ENCODE results near the gene ARHGAP19. TPM values are rescaled to one million over a fixed set of nuclear protein-coding genes. Genes with fewer than 3 reads are reported as not detected.

Gene ARHGAP19
- total RNA-seq, 1 experiment from 2014 or later, result 33.2 TPM

GRCh38 chr10:97224483-97225435, 67.7 kb downstream of the ARHGAP19 start:
- Histone ChIP-seq H3K23ac (ENCODE audit: insufficient read length, low read depth, low read length) (no peak overlapping the region), H3K27me3 (ENCODE audit: insufficient read depth, low read length) (no peaks in the 10 kb centered on the region), H3K9ac (ENCODE audit: extremely low read depth, insufficient read length, low read length) (no peak overlapping the region), H3K14ac (ENCODE audit: insufficient read depth, low read length) (no peak overlapping the region), H4K5ac (ENCODE audit: insufficient read length, low read depth, low read length) (no peak overlapping the region), H3K79me1 (ENCODE audit: insufficient read depth, low read depth, low read length, poor library complexity, severe bottlenecking) (no peaks in the 10 kb centered on the region), H3K27ac (ENCODE audit: insufficient read length, low read depth, low read length) (no peak overlapping the region), H3K4me2 (ENCODE audit: insufficient read depth, insufficient read length, low read length) (no peak overlapping the region), H3K4ac (ENCODE audit: low read depth, low read length) (no peak overlapping the region), H2AFZ (ENCODE audit: low read length) (no peak overlapping the region), H3T11ph (ENCODE audit: low read length) (no peak overlapping the region), H4K91ac (ENCODE audit: insufficient read length, low read depth, low read length) (no peak overlapping the region), H3K18ac (ENCODE audit: insufficient read length, low read depth, low read length) (no peak overlapping the region), H2BK120ac (ENCODE audit: low read depth, low read length, poor library complexity, severe bottlenecking) (no peak overlapping the region), H3K4me1 (ENCODE audit: insufficient read depth, low read length) (0 out of 2 replicates have a peak, but pooled peaks cover 4% of the 10 kb centered on the region), H3K9me3 (ENCODE audit: control insufficient read depth, low read depth, low read length) (no peaks in the 10 kb centered on the region), H4K20me1 (ENCODE audit: control insufficient read depth, insufficient read depth, insufficient read length) (no peaks in the 10 kb centered on the region), H4K8ac (replicated peaks; ENCODE audit: insufficient read length, low read depth, low read length) (no peak overlapping the region), H2BK15ac (ENCODE audit: low read depth, low read length) (no peak overlapping the region), H2AK5ac (ENCODE audit: insufficient read length, low read length) (no peak overlapping the region), H3K56ac (ENCODE audit: insufficient read length, low read depth, low read length) (no peak overlapping the region), H2BK20ac (ENCODE audit: low read depth, low read length, poor library complexity, severe bottlenecking) (no peak overlapping the region), H3K79me2 (ENCODE audit: insufficient read depth, low read length) (no peaks in the 10 kb centered on the region), H2BK12ac (ENCODE audit: insufficient read length, low read depth, low read length) (no peak overlapping the region), H3K23me2 (ENCODE audit: insufficient read length, low read depth, low read length, poor library complexity, severe bottlenecking) (no peaks in the 10 kb centered on the region), H2BK5ac (ENCODE audit: insufficient read length, low read length) (no peak overlapping the region)
- no peak overlapping the region for H3K4me3 Mint-ChIP-seq
- no peak for TF ChIP-seq CTCF (conservative IDR thresholded peaks at IDR 0.05)
- H3K36me3 Mint-ChIP-seq (ENCODE audit: insufficient read depth in 1 of 3, low read depth in 3 of 3), result peaks cover 3 to 42% (median 31%) of the 10 kb centered on the region in 3 experiments; a peak in 6 of 7 replicates
- peaks cover 13 to 15% of the 10 kb centered on the region in 2 experiments for H3K4me1 Mint-ChIP-seq
- DNase-seq, result no peak
- no CpG with 5 or more reads among the region's 4 CpGs for WGBS (ENCODE audit: extremely low coverage, insufficient read length, low lambda C conversion rate)
- H3K27ac Mint-ChIP-seq, result 0 out of 7 replicates have a peak overlapping the region, but pooled peaks of 1 of the 3 experiments have one; percentile 1
- H3K9me3 Mint-ChIP-seq, result no peaks in the 10 kb centered on the region
- no peaks in the 10 kb centered on the region for H3K27me3 Mint-ChIP-seq (ENCODE audit: low read depth)
